CD8-positive, alpha-beta memory T cell (primary cell): ENCODE data around the gene ATP2B3. TPM values are rescaled to one million over a fixed set of nuclear protein-coding genes. Genes with fewer than 3 reads are reported as not detected.
A peak's percentile ranks its signal among the peaks of the same experiment; 100 is the strongest.

ENCODE experiments used
- CTCF ChIA-PET: fragments of 350-600 bp; sonication (Branson Sonifier 250); formaldehyde crosslinking; loops from one replicate; lab custom pipeline; 2021; ENCODE audit warnings: antibody characterized with exemption; lab: Charles Lee
- POLR2A ChIA-PET: fragments of 350-600 bp; sonication (Branson Sonifier 250); formaldehyde crosslinking; loops from one replicate; lab custom pipeline; 2021; ENCODE audit warnings: antibody characterized with exemption; lab: Charles Lee
- DNase-seq, 5 donors: peaks; one replicate each; pipeline versions ENCODE4 v3.0.0 to v3.0.0-alpha.2; 2020 to 2022; ENCODE audit warnings: mixed read lengths in 1 of 5
- H3K27ac ChIP-seq: one replicate; pipeline ENCODE4 v1.7.0; 2013; ENCODE audit warnings: low read depth, mild to moderate bottlenecking, low read length, moderate library complexity
- H3K27me3 ChIP-seq: 2 replicates; pipeline ENCODE4 v1.7.0; 2013; ENCODE audit warnings: low read length, mild to moderate bottlenecking; ENCODE audit not compliant: insufficient read depth, poor library complexity, severe bottlenecking
- H3K36me3 ChIP-seq: 2 replicates; pipeline ENCODE4 v1.7.0; 2013; ENCODE audit warnings: mild to moderate bottlenecking, low read length, moderate library complexity; ENCODE audit not compliant: insufficient read depth
- H3K4me1 ChIP-seq: 2 replicates; pipeline ENCODE4 v1.7.0; 2013; ENCODE audit warnings: mild to moderate bottlenecking, low read length, moderate library complexity; ENCODE audit not compliant: insufficient read depth
- H3K4me3 ChIP-seq: 2 replicates; pipeline ENCODE4 v1.7.0; 2013; ENCODE audit warnings: mild to moderate bottlenecking, low read length
- H3K9me3 ChIP-seq: 2 replicates; pipeline ENCODE4 v1.7.0; 2013; ENCODE audit warnings: mild to moderate bottlenecking, low read length
- H3K27ac Mint-ChIP-seq, 8 donors: one replicate each; pipeline ENCODE4 v1.8.0; 2020 to 2021; ENCODE audit warnings: mixed read lengths in 8 of 8, mild to moderate bottlenecking in 6 of 8, inconsistent platforms in 3 of 8, moderate library complexity in 3 of 8
- H3K27me3 Mint-ChIP-seq, 2 donors: one replicate each; pipeline ENCODE4 v1.8.0; 2020 to 2021; ENCODE audit warnings: mixed read lengths in 2 of 2, mild to moderate bottlenecking in 1 of 2, moderate library complexity in 1 of 2
- H3K36me3 Mint-ChIP-seq, 3 donors: one replicate each; pipeline ENCODE4 v1.8.0; 2020 to 2021; ENCODE audit warnings: mixed read lengths in 3 of 3, inconsistent platforms in 1 of 3, mild to moderate bottlenecking in 1 of 3
- H3K4me1 Mint-ChIP-seq, 3 donors: one replicate each; pipeline ENCODE4 v1.8.0; 2020 to 2021; ENCODE audit warnings: mixed read lengths in 3 of 3, inconsistent platforms in 1 of 3, mild to moderate bottlenecking in 1 of 3
- H3K4me3 Mint-ChIP-seq, 7 donors: one replicate each; pipeline ENCODE4 v1.8.0; 2020 to 2021; ENCODE audit warnings: mixed read lengths in 7 of 7, mild to moderate bottlenecking in 6 of 7, moderate library complexity in 4 of 7, inconsistent platforms in 2 of 7
- H3K9me3 Mint-ChIP-seq, 5 donors: one replicate each; pipeline ENCODE4 v1.8.0; 2020 to 2022; ENCODE audit warnings: mixed read lengths in 5 of 5, mild to moderate bottlenecking in 3 of 5, moderate library complexity in 2 of 5, inconsistent platforms in 1 of 5
- polyA plus RNA-seq: library from polyadenylated mRNA; unstranded; fragments of 300-500 nt; fragmentation: Illumina TruSeq; gene quantifications from one replicate; pipeline ENCODE4 v1.2.3, GENCODE V29; 2021
- total RNA-seq, 2 experiments: library from RNA; stranded (reverse); gene quantifications; one replicate each; pipeline ENCODE4 v1.2.3, GENCODE V29; 2021

The ATP2B3 gene
- total and polyA plus RNA-seq, 3 experiments from 2014 or later, result not detected

DNA sequence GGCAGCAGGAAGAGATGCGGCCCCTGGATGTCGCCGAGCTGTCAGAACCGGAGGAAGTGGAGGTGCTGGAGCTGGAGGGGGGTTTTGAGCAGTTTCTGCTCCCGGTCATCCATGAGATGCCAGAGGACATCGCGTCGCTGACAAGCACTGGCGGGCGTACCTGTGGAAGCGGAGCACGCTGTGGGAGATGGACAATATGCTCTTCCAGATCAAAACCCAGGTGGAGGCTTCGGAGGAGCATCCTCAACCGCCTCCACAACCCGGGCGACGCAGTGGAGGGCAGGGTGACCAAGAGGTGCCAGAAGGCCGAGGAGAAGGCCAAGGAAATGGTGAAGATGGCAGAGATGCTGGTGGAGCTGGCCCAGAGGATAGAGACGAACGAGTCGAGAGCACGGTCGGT lies 89.1 kb downstream of the ATP2B3 start:
- H3K4me3 Mint-ChIP-seq, result peak overlapping the region in 1 of 7 donors; percentile 80
- H3K27ac Mint-ChIP-seq, result no peak overlapping the region
- no peaks in the 10 kb centered on the region for H3K36me3 ChIP-seq
- no peaks in the 10 kb centered on the region for H3K27me3 ChIP-seq
- H3K9me3 ChIP-seq, result no peaks in the 10 kb centered on the region
- no peak for DNase-seq
- H3K27me3 Mint-ChIP-seq, result peaks cover 0 to 12% of the 10 kb centered on the region in 2 donors
- POLR2A ChIA-PET, result no interaction called here
- CTCF ChIA-PET, result no interaction called here
- H3K27ac ChIP-seq, result no peak overlapping the region
- H3K36me3 Mint-ChIP-seq, result no peaks in the 10 kb centered on the region
- H3K4me1 Mint-ChIP-seq, result peaks cover 9 to 16% (median 10%) of the 10 kb centered on the region in 3 donors
- H3K4me1 ChIP-seq, result no peaks in the 10 kb centered on the region
- H3K4me3 ChIP-seq, result no peak overlapping the region
- H3K9me3 Mint-ChIP-seq, result peaks cover 0 to 3% (median 0%) of the 10 kb centered on the region in 5 donors

DNA sequence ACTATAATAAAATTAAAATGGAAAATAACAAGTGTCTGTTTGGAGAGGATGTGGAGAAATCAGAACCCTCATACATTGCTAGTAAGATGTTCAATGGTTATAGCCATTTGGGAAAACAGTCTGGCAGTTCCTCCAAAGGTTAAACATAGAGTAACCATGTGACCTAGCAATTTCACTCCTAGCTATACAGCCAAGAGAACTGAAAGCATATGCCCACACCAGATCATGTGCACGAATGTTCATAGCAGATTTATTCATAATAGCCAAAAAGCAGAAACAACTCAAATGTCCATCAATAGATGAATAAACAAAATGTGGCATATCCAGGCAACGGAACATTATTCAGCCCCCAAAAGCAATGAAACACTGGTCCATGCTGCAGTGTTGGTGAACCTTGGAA lies 90.9 kb downstream of the ATP2B3 start:
- CTCF ChIA-PET, result interaction anchor here (1.9 kb wide), 1 partner anchor 54 kb away, joined by 7 read pairs; no protein-coding TSS in a partner anchor

DNA sequence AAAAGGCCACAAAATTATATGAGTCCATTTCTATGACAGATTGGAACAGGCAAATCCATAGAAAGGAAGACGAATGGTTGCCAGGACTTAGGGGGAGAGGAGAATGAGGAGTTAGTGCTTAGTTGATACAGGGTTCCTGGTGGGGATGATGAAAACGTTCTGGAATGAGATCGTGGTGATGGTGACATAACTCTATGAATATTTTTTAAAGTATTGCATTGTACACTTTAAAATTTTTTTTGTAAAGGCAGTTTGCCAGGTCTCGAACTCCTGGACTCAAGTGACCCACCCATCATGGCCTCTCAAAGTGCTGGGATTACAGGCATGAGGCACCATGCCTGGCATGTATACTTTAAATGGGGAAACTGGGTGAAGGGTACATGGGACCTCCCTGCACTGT lies 91.4 kb downstream of the ATP2B3 start:
- no peaks in the 10 kb centered on the region for H3K4me1 ChIP-seq
- ChIA-PET POLR2A (no interaction called here), CTCF (interaction anchor here (0.8 to 2.4 kb wide), 14 partner anchors 9 to 667 kb away, joined by 3 to 15 read pairs (median 4); partner anchors contain the start of gene DUSP9)
- H3K36me3 Mint-ChIP-seq, result no peaks in the 10 kb centered on the region
- no peak overlapping the region for H3K4me3 ChIP-seq
- H3K9me3 ChIP-seq, result no peaks in the 10 kb centered on the region
- no peaks in the 10 kb centered on the region for H3K36me3 ChIP-seq
- peaks cover 0 to 3% (median 0%) of the 10 kb centered on the region in 5 donors for H3K9me3 Mint-ChIP-seq
- H3K27ac Mint-ChIP-seq, result no peak overlapping the region
- no peak overlapping the region for H3K27ac ChIP-seq
- H3K4me1 Mint-ChIP-seq, result peaks cover under 1 to 7% (median 6%) of the 10 kb centered on the region in 3 donors
- DNase-seq, result no peak
- peak overlapping the region in 1 of 7 donors; percentile 80 for H3K4me3 Mint-ChIP-seq
- H3K27me3 ChIP-seq, result no peaks in the 10 kb centered on the region
- H3K27me3 Mint-ChIP-seq, result peaks cover 0 to 18% of the 10 kb centered on the region in 2 donors

More for the DNA sequence above, 90.9 kb downstream of the ATP2B3 start:
- Mint-ChIP-seq H3K9me3 (peaks cover 0 to 3% (median 0%) of the 10 kb centered on the region in 5 donors), H3K4me3 (peak overlapping the region in 1 of 7 donors; percentile 80), H3K4me1 (peaks cover 5 to 10% (median 9%) of the 10 kb centered on the region in 3 donors), H3K27ac (no peak overlapping the region), H3K36me3 (no peaks in the 10 kb centered on the region), H3K27me3 (peaks cover 0 to 18% of the 10 kb centered on the region in 2 donors)
- POLR2A ChIA-PET, result no interaction called here
- Histone ChIP-seq H3K36me3 (no peaks in the 10 kb centered on the region), H3K4me1 (no peaks in the 10 kb centered on the region), H3K4me3 (no peak overlapping the region), H3K9me3 (no peaks in the 10 kb centered on the region), H3K27me3 (no peaks in the 10 kb centered on the region), H3K27ac (no peak overlapping the region)
- no peak for DNase-seq

DNA sequence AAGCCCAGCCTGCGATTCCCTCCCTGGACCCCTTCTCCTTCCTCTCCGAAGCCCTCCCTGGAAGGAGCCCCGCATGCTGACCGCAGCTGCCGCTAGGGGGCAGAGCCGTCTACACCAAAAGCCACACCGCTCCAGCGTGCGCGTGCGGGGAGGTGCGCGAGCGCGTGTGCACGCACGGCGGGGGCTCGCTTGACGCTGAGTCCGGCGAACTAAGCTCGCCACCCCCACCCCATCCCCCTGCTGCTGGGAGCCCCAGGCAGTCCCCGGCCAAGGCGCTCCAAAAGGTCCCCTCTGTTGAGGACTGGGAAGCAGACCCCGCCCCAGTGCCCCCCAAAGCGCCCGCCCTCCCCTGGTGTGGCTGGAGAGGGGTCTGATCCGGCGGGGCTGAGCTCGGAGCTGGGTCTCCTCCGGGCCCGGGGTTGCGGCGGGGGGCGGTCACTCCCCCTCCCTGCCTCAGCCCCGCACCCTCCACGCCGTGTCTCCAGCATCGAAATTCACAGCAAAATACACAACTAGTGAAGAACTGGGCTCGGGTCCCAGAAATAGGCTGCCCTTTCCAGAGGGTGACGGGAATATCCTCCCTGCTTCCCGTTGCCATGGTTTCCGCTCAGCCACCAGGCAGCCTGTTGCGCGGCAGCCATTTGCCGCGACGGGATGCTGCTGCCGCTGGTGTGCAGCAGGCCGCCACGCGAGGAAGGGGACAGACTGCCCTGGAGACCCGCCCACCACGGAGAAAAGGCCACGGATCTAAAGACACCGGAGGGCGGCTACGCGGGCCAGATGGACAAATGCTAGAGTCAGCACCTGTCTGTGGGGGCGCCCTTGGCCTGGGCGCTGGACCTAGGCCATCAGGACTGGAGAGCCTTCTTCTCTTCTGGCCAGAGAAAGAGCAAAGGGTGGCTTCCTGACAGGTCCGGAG lies 92.7 kb downstream of the ATP2B3 start:
- DNase-seq, result peak; percentile 63 to 83 (median 71)
- Mint-ChIP-seq H3K36me3 (no peaks in the 10 kb centered on the region), H3K4me1 (peaks cover 8 to 14% (median 9%) of the 10 kb centered on the region in 3 donors), H3K27me3 (peaks cover 0 to 18% of the 10 kb centered on the region in 2 donors), H3K9me3 (peaks cover 0 to 3% (median 0%) of the 10 kb centered on the region in 5 donors), H3K4me3 (peak overlapping the region; percentile 74 to 92 (median 80)), H3K27ac (peak overlapping the region in 7 of 8 donors; percentile 50 to 92 (median 73))
- Histone ChIP-seq H3K27me3 (no peaks in the 10 kb centered on the region), H3K27ac (no peak overlapping the region), H3K9me3 (no peaks in the 10 kb centered on the region), H3K4me3 (peak overlapping the region; percentile 50), H3K4me1 (no peaks in the 10 kb centered on the region), H3K36me3 (no peaks in the 10 kb centered on the region)
- ChIA-PET POLR2A (interaction anchor here (0.8 kb wide), 1 partner anchor 10 kb away, joined by 3 read pairs; no protein-coding TSS in a partner anchor), CTCF (interaction anchor here (0.9 to 2.4 kb wide), 13 partner anchors 9 to 669 kb away, joined by 3 to 15 read pairs (median 5); partner anchors contain the start of genes CCNQ and DUSP9)

DNA sequence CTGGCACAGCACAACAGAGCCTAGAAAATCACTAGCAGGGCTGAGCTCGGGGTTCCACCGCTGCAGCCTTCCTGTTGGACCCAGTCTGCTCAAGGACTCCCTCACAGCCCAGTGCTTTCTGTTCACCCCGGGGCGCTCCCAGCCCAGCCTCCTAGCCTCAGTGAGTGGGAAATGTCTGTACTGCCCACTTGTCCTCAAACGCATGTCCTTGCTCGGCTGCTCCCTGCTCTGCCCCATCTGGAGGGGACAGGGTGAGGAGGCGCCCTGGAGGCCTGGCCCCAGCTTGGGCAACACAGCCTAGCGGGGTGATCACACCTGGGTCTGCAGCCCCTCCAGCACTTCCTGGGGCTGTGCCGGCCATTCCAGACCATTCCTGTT lies 93.4 kb downstream of the ATP2B3 start:
- Mint-ChIP-seq H3K9me3 (peaks cover 0 to 3% (median 0%) of the 10 kb centered on the region in 5 donors), H3K4me3 (peak overlapping the region; percentile 74 to 92 (median 80)), H3K36me3 (no peaks in the 10 kb centered on the region), H3K27me3 (peaks cover 0 to 18% of the 10 kb centered on the region in 2 donors), H3K4me1 (peaks cover 9 to 15% (median 11%) of the 10 kb centered on the region in 3 donors), H3K27ac (peak overlapping the region in 2 of 8 donors; percentile 70 to 88)
- H3K9me3 ChIP-seq, result no peaks in the 10 kb centered on the region
- POLR2A ChIA-PET, result no interaction called here
- no peak overlapping the region for H3K4me3 ChIP-seq
- no peaks in the 10 kb centered on the region for H3K27me3 ChIP-seq
- no peaks in the 10 kb centered on the region for H3K36me3 ChIP-seq
- no peak for DNase-seq
- CTCF ChIA-PET, result interaction anchor here (1.1 to 2.4 kb wide), 2 partner anchors 57 to 72 kb away, joined by 3 to 15 read pairs; no protein-coding TSS in a partner anchor
- H3K27ac ChIP-seq, result no peak overlapping the region
- no peaks in the 10 kb centered on the region for H3K4me1 ChIP-seq

DNA sequence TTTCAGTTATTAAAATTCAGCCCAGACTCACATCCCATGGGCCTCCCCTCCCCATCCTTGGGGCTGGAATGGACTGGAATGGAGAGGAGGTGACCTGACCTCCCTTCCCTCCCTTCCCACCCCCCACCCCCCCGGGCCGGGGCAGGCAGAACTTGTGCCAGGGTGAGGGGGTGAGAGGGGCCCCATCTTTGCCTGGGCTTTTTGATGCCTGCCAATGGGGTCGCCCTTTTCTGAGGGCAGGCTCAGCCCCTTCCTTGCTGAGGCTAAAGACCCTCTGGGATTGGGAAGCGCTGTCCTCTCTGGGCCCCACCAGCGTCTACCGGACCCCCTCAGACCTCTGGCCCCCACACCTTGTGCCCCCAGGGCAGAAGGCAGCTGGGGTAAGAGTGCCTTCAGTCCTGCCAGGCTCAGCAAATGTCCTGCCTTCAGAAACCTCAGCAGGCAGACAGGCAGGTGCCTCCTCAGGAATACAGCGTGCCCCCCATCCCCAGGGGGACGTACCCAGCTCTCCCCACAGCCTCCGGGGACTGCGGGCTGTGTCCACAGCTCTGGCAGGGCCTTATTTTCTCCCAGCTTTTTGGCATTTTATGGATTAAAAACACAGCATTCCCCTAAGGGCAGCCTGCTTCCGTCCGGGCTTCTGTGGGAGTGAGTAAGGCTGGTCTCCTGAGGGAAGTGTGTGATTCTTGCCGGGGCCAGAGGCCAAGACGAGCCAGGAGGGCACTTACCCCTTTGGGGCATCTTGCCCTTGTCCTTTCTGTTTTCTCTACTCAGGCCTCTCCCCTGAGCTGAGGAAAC lies 94.1 kb downstream of the ATP2B3 start:
- Mint-ChIP-seq H3K27ac (no peak overlapping the region), H3K9me3 (peaks cover 0 to 3% (median 0%) of the 10 kb centered on the region in 5 donors), H3K36me3 (no peaks in the 10 kb centered on the region), H3K4me1 (peaks cover 9 to 15% (median 11%) of the 10 kb centered on the region in 3 donors), H3K27me3 (peaks cover 0 to 15% of the 10 kb centered on the region in 2 donors), H3K4me3 (peak overlapping the region in 4 of 7 donors; percentile 51 to 80 (median 54))
- ChIA-PET POLR2A (no interaction called here), CTCF (interaction anchor here (0.7 to 2.4 kb wide), 4 partner anchors 50 to 187 kb away, joined by 3 to 15 read pairs (median 3); no protein-coding TSS in a partner anchor)
- no peak overlapping the region for H3K4me3 ChIP-seq
- H3K27ac ChIP-seq, result no peak overlapping the region
- DNase-seq, result no peak
- no peaks in the 10 kb centered on the region for H3K27me3 ChIP-seq
- no peaks in the 10 kb centered on the region for H3K4me1 ChIP-seq
- H3K36me3 ChIP-seq, result no peaks in the 10 kb centered on the region
- H3K9me3 ChIP-seq, result no peaks in the 10 kb centered on the region

DNA sequence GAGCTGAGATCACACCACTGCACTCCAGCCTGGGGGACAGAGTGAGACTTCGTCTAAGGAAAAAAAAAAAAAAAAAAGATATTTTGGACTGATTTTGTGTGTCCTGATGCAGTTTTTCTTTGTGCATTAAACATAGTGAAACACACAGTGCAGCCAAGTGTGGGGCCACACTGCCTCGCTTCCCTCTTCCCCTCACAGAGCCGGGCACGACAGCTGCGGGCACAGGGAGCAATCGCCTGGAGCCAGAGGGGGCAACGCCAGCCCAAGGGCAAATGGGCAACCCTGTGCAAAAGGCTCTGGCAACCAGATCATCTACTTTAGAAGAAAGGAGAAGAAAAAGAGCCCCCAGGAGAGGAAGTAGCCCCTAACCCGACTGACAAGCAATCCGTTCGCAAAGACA lies 95.0 kb downstream of the ATP2B3 start:
- POLR2A ChIA-PET, result no interaction called here
- Histone ChIP-seq H3K27ac (no peak overlapping the region), H3K4me1 (no peaks in the 10 kb centered on the region), H3K27me3 (no peaks in the 10 kb centered on the region), H3K4me3 (no peak overlapping the region), H3K36me3 (no peaks in the 10 kb centered on the region), H3K9me3 (no peaks in the 10 kb centered on the region)
- no peak for DNase-seq
- H3K27ac Mint-ChIP-seq, result peak overlapping the region in 1 of 8 donors; percentile 75
- H3K4me3 Mint-ChIP-seq, result peak overlapping the region in 1 of 7 donors; percentile 74
- no peaks in the 10 kb centered on the region for H3K36me3 Mint-ChIP-seq
- H3K9me3 Mint-ChIP-seq, result peaks cover 0 to 3% (median 0%) of the 10 kb centered on the region in 5 donors
- H3K27me3 Mint-ChIP-seq, result peaks cover 0 to 15% of the 10 kb centered on the region in 2 donors
- H3K4me1 Mint-ChIP-seq, result peaks cover 9 to 15% (median 11%) of the 10 kb centered on the region in 3 donors
- CTCF ChIA-PET, result interaction anchor here (0.7 to 1.5 kb wide), 2 partner anchors 49 to 186 kb away, joined by 3 read pairs; no protein-coding TSS in a partner anchor
